T-helper 17 cell (primary cell): ENCODE measurements around the gene PRKAR1B. TPM values are rescaled to one million over a fixed set of nuclear protein-coding genes. Genes with fewer than 3 reads are reported as not detected.

Experiments
- ATAC-seq: fragments of 150-1000 bp; cut with Tn5 transposase; 2 replicates; pipeline ENCODE4 v1.10.0; 2021; ENCODE audit warnings: mild to moderate bottlenecking, moderate library complexity
- DNase-seq, 3 donors: peaks; one replicate each; pipeline versions ENCODE4 v3.0.0 to v3.0.0-alpha.2; 2020 to 2021
- H3K9me3 ChIP-seq: one replicate; pipeline ENCODE4 v1.7.0; 2013; ENCODE audit warnings: low read length, mild to moderate bottlenecking; ENCODE audit not compliant: control insufficient read depth, poor library complexity, severe bottlenecking
- H3K27ac Mint-ChIP-seq: one replicate; pipeline ENCODE4 v1.8.0; 2022; ENCODE audit warnings: mild to moderate bottlenecking, moderate library complexity, mixed read lengths
- H3K27me3 Mint-ChIP-seq: one replicate; pipeline ENCODE4 v1.8.0; 2022; ENCODE audit warnings: mixed read lengths
- H3K36me3 Mint-ChIP-seq: one replicate; pipeline ENCODE4 v1.8.0; 2022; ENCODE audit warnings: low read depth, mixed read lengths
- H3K4me1 Mint-ChIP-seq: one replicate; pipeline ENCODE4 v1.8.0; 2022; ENCODE audit warnings: mild to moderate bottlenecking, mixed read lengths
- H3K4me3 Mint-ChIP-seq: one replicate; pipeline ENCODE4 v1.8.0; 2022; ENCODE audit warnings: mild to moderate bottlenecking, moderate library complexity, mixed read lengths
- total RNA-seq, 4 donors: library from RNA in 2 of 4; stranded (reverse) in 2 of 4; gene quantifications; one replicate each; pipeline ENCODE4 v1.2.3 and lab custom pipeline; 2022 to 2026

Gene PRKAR1B
- total RNA-seq, 2 donors from 2014 or later = 10.0 to 22.1 TPM

DNA sequence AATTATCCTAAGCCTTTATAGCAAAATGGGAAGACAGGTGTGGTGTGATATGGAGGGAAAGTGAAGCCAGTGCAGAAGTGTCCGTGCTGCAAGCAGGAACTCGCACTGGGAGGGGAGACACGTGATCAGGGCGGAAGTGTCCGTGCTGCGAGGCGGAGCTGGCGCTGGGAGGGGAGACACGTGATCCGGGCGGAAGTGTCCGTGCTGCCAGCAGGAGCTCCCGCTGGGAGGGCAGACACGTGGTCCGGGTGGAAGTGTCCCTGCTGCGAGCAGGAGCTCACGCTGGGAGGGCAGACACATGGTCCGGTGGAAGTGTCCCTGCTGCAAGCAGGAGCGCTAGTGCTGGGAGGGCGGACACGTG, 40.5 kb upstream of the PRKAR1B start:
- H3K27me3 Mint-ChIP-seq = no peaks in the 10 kb centered on the region
- H3K36me3 Mint-ChIP-seq = peaks cover 5% of the 10 kb centered on the region
- H3K4me3 Mint-ChIP-seq = peak overlapping the region; percentile 53
- no peak overlapping the region for H3K27ac Mint-ChIP-seq
- H3K4me1 Mint-ChIP-seq = peaks cover 3% of the 10 kb centered on the region
- H3K9me3 ChIP-seq = no peaks in the 10 kb centered on the region
- DNase-seq (no peak), ATAC-seq (no peak)

GRCh38 chr7:765383-765782, 38.3 kb upstream of the PRKAR1B start:
- Mint-ChIP-seq H3K36me3 (peaks cover 5% of the 10 kb centered on the region), H3K4me1 (peaks cover 3% of the 10 kb centered on the region), H3K27ac (no peak overlapping the region), H3K27me3 (no peaks in the 10 kb centered on the region), H3K4me3 (no peak overlapping the region)
- DNase-seq (no peak), ATAC-seq (no peak)
- H3K9me3 ChIP-seq = no peaks in the 10 kb centered on the region

DNA sequence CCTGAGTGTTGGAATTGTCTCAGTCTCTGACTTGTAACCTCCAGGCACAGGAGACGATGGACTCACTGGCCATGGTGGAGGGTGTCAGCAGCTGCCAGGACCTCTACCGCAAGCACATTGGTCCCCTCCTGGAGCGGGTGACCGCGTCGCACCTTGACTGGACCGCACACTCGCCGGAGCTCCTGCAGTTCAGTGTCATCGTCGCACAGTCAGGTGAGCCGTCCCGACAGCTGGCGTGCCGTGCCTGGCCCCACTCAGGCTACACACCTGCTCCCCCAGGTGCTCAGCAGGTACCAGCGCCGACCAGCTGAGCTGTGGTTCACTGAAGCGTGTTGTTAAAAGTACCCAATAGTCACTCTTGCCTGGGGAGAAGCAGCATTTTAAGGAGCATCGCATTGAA, 36.7 kb upstream of the PRKAR1B start:
- H3K27ac Mint-ChIP-seq = no peak overlapping the region
- ATAC-seq (no peak), DNase-seq (no peak)
- peaks cover 5% of the 10 kb centered on the region for H3K36me3 Mint-ChIP-seq
- no peaks in the 10 kb centered on the region for H3K9me3 ChIP-seq
- H3K4me1 Mint-ChIP-seq = peaks cover 3% of the 10 kb centered on the region
- no peaks in the 10 kb centered on the region for H3K27me3 Mint-ChIP-seq
- H3K4me3 Mint-ChIP-seq = no peak overlapping the region

GRCh38 chr7:762885-763284, 35.8 kb upstream of the PRKAR1B start:
- H3K9me3 ChIP-seq = no peaks in the 10 kb centered on the region
- H3K27me3 Mint-ChIP-seq = no peaks in the 10 kb centered on the region
- no peak overlapping the region for H3K27ac Mint-ChIP-seq
- H3K36me3 Mint-ChIP-seq = peaks cover 5% of the 10 kb centered on the region
- DNase-seq (no peak), ATAC-seq (no peak)
- no peak overlapping the region for H3K4me3 Mint-ChIP-seq
- H3K4me1 Mint-ChIP-seq = peaks cover 3% of the 10 kb centered on the region

DNA sequence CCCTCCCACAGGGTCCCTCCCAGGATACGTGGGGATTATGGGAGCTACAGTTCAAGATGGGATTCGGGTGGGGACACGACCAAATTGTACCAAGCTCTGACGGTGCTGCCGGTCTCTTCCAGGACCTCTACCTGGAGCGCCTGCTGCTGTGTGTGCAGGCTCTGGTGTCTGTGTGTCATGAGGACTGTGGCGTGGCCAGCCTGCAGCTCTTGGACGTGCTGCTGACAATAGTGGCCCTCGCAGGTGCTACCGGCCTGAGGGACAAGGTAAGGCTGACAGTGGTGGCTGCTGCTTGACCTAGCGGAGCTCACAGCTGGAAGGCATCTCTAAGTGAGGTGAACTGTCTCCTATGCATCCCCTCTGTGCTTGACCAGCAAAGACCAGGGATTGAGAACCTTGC, 34.5 kb upstream of the PRKAR1B start:
- Mint-ChIP-seq H3K36me3 (peaks cover 3% of the 10 kb centered on the region), H3K4me3 (no peak overlapping the region), H3K4me1 (no peaks in the 10 kb centered on the region), H3K27ac (no peak overlapping the region), H3K27me3 (no peaks in the 10 kb centered on the region)
- no peak for ATAC-seq
- H3K9me3 ChIP-seq = no peaks in the 10 kb centered on the region
- no peak for DNase-seq

DNA sequence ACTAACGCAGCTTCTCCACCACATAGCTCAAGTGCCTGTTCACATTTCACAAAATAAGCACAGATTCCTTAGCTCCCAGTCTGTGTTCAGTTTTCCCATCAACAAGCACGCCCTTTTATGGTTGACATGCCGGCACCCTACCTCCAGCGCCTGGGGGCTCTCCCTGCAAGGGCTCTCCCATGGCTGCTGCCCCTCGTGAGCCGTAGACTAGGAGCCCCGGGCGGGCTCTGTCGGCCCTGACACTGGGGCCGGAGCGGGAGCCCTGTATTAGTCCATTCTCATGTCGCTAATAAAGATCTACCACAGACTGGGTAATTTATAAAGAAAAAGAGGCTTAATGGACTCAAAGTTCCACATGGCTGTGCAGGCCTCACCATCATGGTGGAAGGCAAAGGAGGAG, 34.0 kb upstream of the PRKAR1B start:
- no peaks in the 10 kb centered on the region for H3K36me3 Mint-ChIP-seq

DNA sequence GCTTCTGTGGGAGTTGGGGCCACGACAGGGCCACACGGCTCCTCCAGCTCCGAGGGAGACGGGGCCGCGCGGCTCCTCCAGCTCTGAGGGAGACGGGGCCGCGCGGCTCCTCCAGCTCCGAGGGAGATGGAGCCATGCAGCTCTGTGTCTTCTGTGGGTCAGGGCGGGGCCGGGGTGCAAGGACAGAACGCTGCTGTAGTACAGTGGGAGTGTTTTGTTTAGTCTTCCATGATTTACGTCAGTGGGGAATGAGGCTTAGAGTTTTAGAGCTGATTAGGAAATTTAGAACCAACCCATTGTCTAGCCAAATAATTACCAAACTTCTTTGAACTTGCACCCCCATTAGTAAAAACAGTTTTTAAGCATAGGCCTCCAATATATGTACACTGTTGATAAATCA, 32.9 kb upstream of the PRKAR1B start:
- H3K27me3 Mint-ChIP-seq = no peaks in the 10 kb centered on the region
- H3K36me3 Mint-ChIP-seq = no peaks in the 10 kb centered on the region
- no peak overlapping the region for H3K4me3 Mint-ChIP-seq
- DNase-seq (no peak), ATAC-seq (no peak)
- H3K4me1 Mint-ChIP-seq = no peaks in the 10 kb centered on the region
- H3K27ac Mint-ChIP-seq = no peak overlapping the region
- no peaks in the 10 kb centered on the region for H3K9me3 ChIP-seq

More for the DNA sequence above, 34.0 kb upstream of the PRKAR1B start:
- Mint-ChIP-seq H3K4me3 (no peak overlapping the region), H3K27ac (no peak overlapping the region), H3K4me1 (no peaks in the 10 kb centered on the region), H3K27me3 (no peaks in the 10 kb centered on the region)
- ATAC-seq (no peak), DNase-seq (no peak)
- no peaks in the 10 kb centered on the region for H3K9me3 ChIP-seq

DNA sequence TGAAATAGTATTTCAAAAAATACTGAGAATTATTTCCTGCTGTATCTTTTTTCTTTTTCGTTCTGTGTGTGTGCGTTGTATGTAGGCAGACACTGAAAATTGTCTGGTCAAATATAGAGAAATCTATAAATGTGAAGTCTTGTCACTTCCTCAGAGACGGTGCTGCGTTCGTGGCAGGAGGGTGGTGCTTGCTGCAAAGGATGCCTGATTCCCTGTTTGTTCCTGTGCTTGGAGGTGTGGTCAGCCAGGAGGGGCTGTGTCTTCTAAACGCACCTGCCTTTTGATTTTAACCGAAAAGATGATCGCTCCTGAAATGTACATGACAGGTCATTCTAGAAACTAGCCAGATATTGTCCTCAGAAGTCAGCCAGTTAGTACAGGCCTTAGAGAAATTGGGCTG, 32.5 kb upstream of the PRKAR1B start:
- H3K36me3 Mint-ChIP-seq = no peaks in the 10 kb centered on the region
- H3K27me3 Mint-ChIP-seq = no peaks in the 10 kb centered on the region
- H3K4me3 Mint-ChIP-seq = no peak overlapping the region
- no peaks in the 10 kb centered on the region for H3K9me3 ChIP-seq
- H3K27ac Mint-ChIP-seq = no peak overlapping the region
- no peaks in the 10 kb centered on the region for H3K4me1 Mint-ChIP-seq
- DNase-seq (no peak), ATAC-seq (no peak)

DNA sequence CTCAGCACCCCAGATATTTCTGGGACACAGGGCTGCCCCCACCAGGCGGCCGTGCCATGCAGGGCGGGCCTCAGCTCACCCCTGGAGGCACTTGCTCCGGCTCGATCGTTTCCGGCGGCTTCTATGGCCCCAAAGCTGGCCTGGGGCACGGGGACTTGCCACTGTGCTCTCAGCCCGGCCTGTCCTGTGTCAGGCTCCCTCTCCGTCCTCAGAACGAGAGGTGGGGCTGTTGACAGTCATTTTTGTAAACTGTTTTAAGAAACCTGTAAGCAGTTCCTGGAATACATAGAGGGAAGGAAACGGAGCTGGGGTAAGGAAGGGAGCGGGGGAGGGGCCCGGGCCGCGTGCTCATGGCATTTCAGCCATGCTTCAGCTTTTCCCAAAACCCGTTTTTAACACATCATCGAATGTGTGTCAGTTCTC, 30.7 kb upstream of the PRKAR1B start:
- ATAC-seq = no peak
- DNase-seq = no peak
- H3K27ac Mint-ChIP-seq = no peak overlapping the region
- no peaks in the 10 kb centered on the region for H3K27me3 Mint-ChIP-seq
- H3K4me3 Mint-ChIP-seq = no peak overlapping the region
- no peaks in the 10 kb centered on the region for H3K9me3 ChIP-seq
- no peaks in the 10 kb centered on the region for H3K4me1 Mint-ChIP-seq
- H3K36me3 Mint-ChIP-seq = peaks cover under 1% of the 10 kb centered on the region

- DNase-seq = no peak
- Mint-ChIP-seq H3K4me1 (no peaks in the 10 kb centered on the region), H3K36me3 (peaks cover 2% of the 10 kb centered on the region), H3K27me3 (no peaks in the 10 kb centered on the region), H3K4me3 (no peak overlapping the region), H3K27ac (no peak overlapping the region)
- no peak for ATAC-seq
- no peaks in the 10 kb centered on the region for H3K9me3 ChIP-seq
These were observed 30.0 kb upstream of the PRKAR1B start for GRCh38 chr7:756928-757560.

DNA sequence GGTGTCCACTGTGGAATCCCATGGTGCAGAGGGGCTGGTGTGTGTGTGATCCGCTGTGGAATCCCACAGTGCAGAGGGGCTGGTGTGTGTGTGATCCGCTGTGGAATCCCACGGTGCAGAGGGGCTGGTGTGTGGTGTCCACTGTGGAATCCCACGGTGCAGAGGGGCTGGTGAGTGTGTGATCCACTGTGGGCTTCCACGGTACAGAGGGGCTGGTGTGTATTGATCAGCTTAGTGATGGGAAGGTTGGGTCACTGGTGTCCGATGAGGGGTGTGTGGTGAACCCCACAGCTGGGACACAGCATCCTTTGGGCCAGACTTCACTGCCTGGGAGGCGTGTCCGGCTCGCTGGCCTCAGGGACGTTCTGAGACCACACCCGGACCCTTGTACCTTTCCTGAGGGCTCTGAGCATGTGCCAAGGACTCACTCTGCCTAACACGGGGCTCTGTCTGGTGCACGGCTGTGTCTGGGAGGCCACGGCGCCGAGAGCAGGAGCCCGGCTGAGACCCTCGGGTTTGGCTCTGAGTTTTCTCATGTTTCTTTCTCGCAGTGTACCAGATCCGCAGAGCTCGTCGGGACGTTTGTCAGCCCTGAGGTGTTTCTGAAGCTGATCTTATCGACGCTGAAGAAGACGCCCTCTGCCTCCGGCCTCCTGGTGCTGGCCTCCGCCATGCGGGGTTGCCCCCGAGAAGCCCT, 29.3 kb upstream of the PRKAR1B start:
- DNase-seq (no peak), ATAC-seq (no peak)
- Mint-ChIP-seq H3K27me3 (no peaks in the 10 kb centered on the region), H3K36me3 (peaks cover 2% of the 10 kb centered on the region), H3K27ac (no peak overlapping the region), H3K4me1 (no peaks in the 10 kb centered on the region), H3K4me3 (no peak overlapping the region)
- no peaks in the 10 kb centered on the region for H3K9me3 ChIP-seq

DNA sequence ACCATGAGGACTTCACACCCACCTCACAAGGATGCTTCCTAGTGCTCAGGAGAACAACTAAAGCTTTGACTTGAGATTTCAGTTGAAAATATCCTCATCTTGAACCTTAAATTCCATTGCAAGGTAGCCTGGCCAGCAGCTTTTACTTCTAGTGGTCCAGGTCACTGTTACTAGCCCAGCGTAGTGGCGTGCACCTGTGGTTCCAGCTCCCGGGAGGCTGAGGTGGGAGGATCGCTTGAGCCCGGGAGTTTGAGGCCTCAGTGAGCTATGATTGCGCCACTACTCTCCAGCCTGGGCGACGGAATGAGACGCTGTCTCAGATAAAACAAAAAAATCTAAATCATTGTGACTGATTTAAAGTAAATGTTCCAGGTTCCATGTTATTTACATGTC, 28.3 kb upstream of the PRKAR1B start:
- DNase-seq (no peak), ATAC-seq (no peak)
- H3K9me3 ChIP-seq = no peaks in the 10 kb centered on the region
- no peaks in the 10 kb centered on the region for H3K27me3 Mint-ChIP-seq
- H3K4me3 Mint-ChIP-seq = no peak overlapping the region
- peaks cover 2% of the 10 kb centered on the region for H3K36me3 Mint-ChIP-seq
- H3K27ac Mint-ChIP-seq = no peak overlapping the region
- no peaks in the 10 kb centered on the region for H3K4me1 Mint-ChIP-seq

DNA sequence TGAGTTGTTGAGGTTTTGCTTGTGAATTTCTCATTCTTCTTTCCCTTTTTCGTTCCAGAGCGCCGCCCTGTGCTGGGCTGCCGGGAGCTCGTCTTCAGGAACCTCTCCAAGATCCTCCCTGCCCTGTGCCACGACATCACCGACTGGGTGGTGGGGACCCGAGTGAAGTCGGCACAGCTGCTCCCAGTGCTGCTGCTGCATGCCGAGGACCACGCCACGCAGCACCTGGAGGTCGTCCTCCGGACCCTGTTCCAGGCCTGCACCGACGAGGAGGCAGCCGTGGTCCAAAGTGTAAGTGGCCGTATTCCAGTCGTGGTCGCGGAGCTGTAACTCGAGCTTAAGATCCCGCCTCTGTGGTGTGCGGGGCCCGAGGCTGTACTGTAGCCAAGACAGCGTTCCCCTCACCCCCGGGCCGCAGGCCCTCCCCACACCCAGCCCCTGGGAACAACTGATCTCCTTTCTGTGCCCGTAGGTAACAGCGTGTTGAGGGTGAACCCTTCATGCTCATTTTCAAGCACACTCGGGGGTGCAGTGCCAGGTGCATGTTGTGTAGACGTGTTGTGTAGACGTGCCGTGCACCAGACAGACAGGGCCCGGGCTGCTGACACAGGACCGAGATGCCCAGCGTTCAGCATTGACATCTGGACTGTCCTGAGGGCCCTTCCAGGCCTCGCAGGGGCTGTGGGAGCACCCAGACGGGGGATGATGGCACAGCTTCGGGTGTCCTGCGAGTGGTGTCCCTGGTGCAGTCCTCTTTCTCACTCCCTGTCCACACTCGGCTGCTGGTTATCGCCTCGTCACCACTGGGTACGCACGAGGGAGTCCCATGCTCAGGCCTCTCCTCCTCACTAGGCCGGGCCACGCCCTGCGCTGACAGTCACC, 27.7 kb upstream of the PRKAR1B start:
- H3K9me3 ChIP-seq = no peaks in the 10 kb centered on the region
- Mint-ChIP-seq H3K27ac (no peak overlapping the region), H3K36me3 (peaks cover 2% of the 10 kb centered on the region), H3K4me3 (no peak overlapping the region), H3K27me3 (no peaks in the 10 kb centered on the region), H3K4me1 (no peaks in the 10 kb centered on the region)
- DNase-seq (no peak), ATAC-seq (no peak)
